WTC11 (cell line): ENCODE data around the gene FHOD1. TPM values are rescaled to one million over a fixed set of nuclear protein-coding genes. Genes with fewer than 3 reads are reported as not detected.
A peak's percentile ranks its signal among the peaks of the same experiment; 100 is the strongest.

Experiments
- ATAC-seq: fragments of 200-7000 bp; cut with Tn5 transposase; 2 replicates; pipeline ENCODE4 v1.10.0; 2021; ENCODE audit warnings: mild to moderate bottlenecking, moderate library complexity
- CTCF ChIA-PET: fragments of 300-600 bp; sonication (Branson Sonifier 250); formaldehyde crosslinking; loops from one replicate; lab custom pipeline; 2021; ENCODE audit warnings: antibody characterized with exemption; lab: Charles Lee
- POLR2A ChIA-PET: fragments of 350-600 bp; sonication (Branson Sonifier 250); formaldehyde crosslinking; loops from one replicate; lab custom pipeline; 2021; ENCODE audit warnings: antibody characterized with exemption; lab: Charles Lee
- DNase-seq: peaks from one replicate; pipeline ENCODE4 v3.0.0; 2021; ENCODE audit warnings: low spot score
- H3K27ac Mint-ChIP-seq: 2 replicates; pipeline ENCODE4 v1.8.0; 2021; ENCODE audit warnings: mixed read lengths
- H3K27me3 Mint-ChIP-seq: 2 replicates; pipeline ENCODE4 v1.8.0; 2021; ENCODE audit warnings: low read depth, mild to moderate bottlenecking, moderate library complexity, mixed read lengths
- H3K36me3 Mint-ChIP-seq: 2 replicates; pipeline ENCODE4 v1.8.0; 2021; ENCODE audit warnings: mixed read lengths
- H3K4me1 Mint-ChIP-seq: 2 replicates; pipeline ENCODE4 v1.8.0; 2022; ENCODE audit warnings: mixed read lengths
- H3K4me3 Mint-ChIP-seq: 2 replicates; pipeline ENCODE4 v1.8.0; 2021; ENCODE audit warnings: mild to moderate bottlenecking, moderate library complexity, mixed read lengths
- H3K9me3 Mint-ChIP-seq: 2 replicates; pipeline ENCODE4 v1.8.0; 2021; ENCODE audit warnings: mixed read lengths
- ATF2 ChIP-seq: sonication (generic); formaldehyde crosslinking; IDR thresholded peaks from 2 replicates; pipeline ENCODE4 v1.8.1; 2022; ENCODE audit warnings: low read depth, missing genetic modification reagents, borderline replicate concordance
- CBFB ChIP-seq: sonication (generic); formaldehyde crosslinking; IDR thresholded peaks from 2 replicates; pipeline ENCODE4 v1.8.1; 2022; ENCODE audit warnings: mild to moderate bottlenecking, low read depth, missing genetic modification reagents
- E2F4 ChIP-seq: sonication (generic); formaldehyde crosslinking; IDR thresholded peaks from 2 replicates; pipeline ENCODE4 v1.8.1; 2022; ENCODE audit warnings: low read depth, mild to moderate bottlenecking, moderate library complexity, missing genetic modification reagents, borderline replicate concordance
- ERG ChIP-seq: fragments of 250-450 bp; sonication (Bioruptor Pico); IDR thresholded peaks from 2 replicates; pipeline ENCODE4 v1.8.0; 2021; ENCODE audit warnings: mild to moderate bottlenecking
- ESRRA ChIP-seq: sonication (generic); formaldehyde crosslinking; IDR thresholded peaks from 2 replicates; pipeline ENCODE4 v1.8.1; 2022; ENCODE audit warnings: mild to moderate bottlenecking, missing genetic modification reagents, borderline replicate concordance
- FOXP4 ChIP-seq: sonication (generic); formaldehyde crosslinking; IDR thresholded peaks from 2 replicates; pipeline ENCODE4 v1.8.0; 2022; ENCODE audit warnings: mild to moderate bottlenecking, missing genetic modification reagents
- GABPB1 ChIP-seq: sonication (generic); formaldehyde crosslinking; IDR thresholded peaks from 2 replicates; pipeline ENCODE4 v1.8.1; 2023; ENCODE audit warnings: mild to moderate bottlenecking, missing genetic modification reagents
- IRF2 ChIP-seq: sonication (generic); formaldehyde crosslinking; IDR thresholded peaks from 2 replicates; pipeline ENCODE4 v1.8.0; 2022; ENCODE audit warnings: low read depth, missing genetic modification reagents, borderline replicate concordance
- MXD4 ChIP-seq: fragments of 250-450 bp; sonication (Bioruptor Pico); IDR thresholded peaks from 2 replicates; pipeline ENCODE4 v1.8.0; 2021; ENCODE audit warnings: mild to moderate bottlenecking, moderate library complexity, borderline replicate concordance
- MYBL2 ChIP-seq: sonication (generic); formaldehyde crosslinking; IDR thresholded peaks from 2 replicates; pipeline ENCODE4 v1.8.1; 2023; ENCODE audit warnings: mild to moderate bottlenecking, moderate library complexity, missing genetic modification reagents
- NFYB ChIP-seq: sonication (generic); formaldehyde crosslinking; conservative IDR thresholded peaks from 2 replicates; pipeline ENCODE4 v1.8.0; 2022; ENCODE audit warnings: low read depth, missing genetic modification reagents
- NR3C1 ChIP-seq: sonication (generic); formaldehyde crosslinking; conservative IDR thresholded peaks from 2 replicates; pipeline ENCODE4 v1.8.1; 2023; ENCODE audit warnings: low read depth, mild to moderate bottlenecking, missing genetic modification reagents
- PRDM15 ChIP-seq: sonication (generic); formaldehyde crosslinking; IDR thresholded peaks from 2 replicates; pipeline ENCODE4 v1.8.0; 2022; ENCODE audit warnings: missing genetic modification reagents
- RORB ChIP-seq: fragments of 250-450 bp; sonication (Bioruptor Pico); IDR thresholded peaks from 2 replicates; pipeline ENCODE4 v1.9.0; 2021; ENCODE audit warnings: mild to moderate bottlenecking
- TP53 ChIP-seq: sonication (generic); formaldehyde crosslinking; IDR thresholded peaks from 2 replicates; pipeline ENCODE4 v1.8.1; 2023; ENCODE audit warnings: mild to moderate bottlenecking, missing genetic modification reagents
- ZBTB43 ChIP-seq: sonication (generic); formaldehyde crosslinking; IDR thresholded peaks from 2 replicates; pipeline ENCODE4 v1.8.1; 2023; ENCODE audit warnings: mild to moderate bottlenecking, missing genetic modification reagents
- ZNF219 ChIP-seq: sonication (generic); formaldehyde crosslinking; IDR thresholded peaks from 2 replicates; pipeline ENCODE4 v1.8.0; 2023; ENCODE audit warnings: missing genetic modification reagents, mild to moderate bottlenecking, borderline replicate concordance
- total RNA-seq: library from RNA; stranded (reverse); gene quantifications from 3 replicates; pipeline ENCODE4 v1.2.3, GENCODE V29; 2021

FHOD1 gene
- total RNA-seq, 1 experiment from 2014 or later: 81.3 TPM

GRCh38 chr16:67241008-67241900 is 6.0 kb downstream of the FHOD1 start (continued):
- TF ChIP-seq PRDM15 (CRISPR knock-in tag): no peak
- no peak for TF ChIP-seq NFYB
- TF ChIP-seq ZNF219 (CRISPR knock-in tag): no peak
- TF ChIP-seq, all 79 proteins: peak for 0

- DNase-seq: no peak
Observed at GRCh38 chr16:67240506-67240905, 6.8 kb downstream of the FHOD1 start.

More at GRCh38 chr16:67240506-67240905, 6.8 kb downstream of the FHOD1 start:
- Mint-ChIP-seq H3K9me3 (no peaks in the 10 kb centered on the region), H3K4me3 (no peak overlapping the region)
- ChIA-PET CTCF (interaction anchor here (0.6 to 1.8 kb wide), 4 partner anchors 14 to 174 kb away, joined by 3 to 5 read pairs (median 4); partner anchors contain the start of genes ELMO3 and TMEM208), POLR2A (interaction anchor here (0.5 kb wide), 1 partner anchor 26 kb away, joined by 3 read pairs; no protein-coding TSS in a partner anchor)
- no peak for ATAC-seq
- TF ChIP-seq ZBTB43 (CRISPR knock-in tag) (no peak), GABPB1 (CRISPR knock-in tag) (no peak), E2F4 (no peak), IRF2 (CRISPR knock-in tag) (no peak), MYBL2 (no peak), ESRRA (CRISPR knock-in tag) (no peak), TP53 (no peak), CBFB (CRISPR knock-in tag) (no peak), RORB (CRISPR knock-in tag) (no peak), MXD4 (no peak), FOXP4 (CRISPR knock-in tag) (no peak), ERG (no peak), ATF2 (CRISPR knock-in tag) (no peak), NR3C1 (CRISPR knock-in tag) (no peak)
- TF ChIP-seq, all 79 proteins: peak for 0
- peak overlapping the region; percentile 32 for H3K27ac Mint-ChIP-seq
- peaks cover 20% of the 10 kb centered on the region for H3K36me3 Mint-ChIP-seq
- no peaks in the 10 kb centered on the region for H3K27me3 Mint-ChIP-seq
- H3K4me1 Mint-ChIP-seq: peaks cover 30% of the 10 kb centered on the region
